Chondrocyte (in vitro differentiated cells): ENCODE data around the gene FBLN5. TPM values are rescaled to one million over a fixed set of nuclear protein-coding genes. Genes with fewer than 3 reads are reported as not detected.
A peak's percentile ranks its signal among the peaks of the same experiment; 100 is the strongest.

Source experiments
- DNase-seq: peaks from one replicate; pipeline ENCODE4 v3.0.0; 2021; ENCODE audit warnings: mixed read lengths, low spot score
- H3K27ac Mint-ChIP-seq: one replicate; pipeline ENCODE4 v1.8.0; 2021; ENCODE audit warnings: mild to moderate bottlenecking, moderate library complexity, mixed read lengths; ENCODE audit not compliant: unreplicated experiment
- H3K27me3 Mint-ChIP-seq: 2 replicates; pipeline ENCODE4 v1.8.0; 2021; ENCODE audit warnings: low read depth, mixed read lengths
- H3K36me3 Mint-ChIP-seq: 2 replicates; pipeline ENCODE4 v1.8.0; 2021; ENCODE audit warnings: low read depth, mixed read lengths
- H3K4me1 Mint-ChIP-seq: 2 replicates; pipeline ENCODE4 v1.8.0; 2021; ENCODE audit warnings: low read depth, mild to moderate bottlenecking, mixed read lengths
- H3K4me3 Mint-ChIP-seq: one replicate; pipeline ENCODE4 v1.8.0; 2021; ENCODE audit warnings: mild to moderate bottlenecking, moderate library complexity, mixed read lengths; ENCODE audit not compliant: unreplicated experiment
- H3K9me3 Mint-ChIP-seq: 2 replicates; pipeline ENCODE4 v1.8.0; 2021; ENCODE audit warnings: low read depth, mixed read lengths
- CTCF ChIP-seq: fragments of 200-600 bp; sonication (generic); IDR thresholded peaks from 2 replicates; pipeline ENCODE4 v1.5.0; 2021; ENCODE audit warnings: antibody characterized with exemption, mild to moderate bottlenecking, moderate library complexity
- total RNA-seq: library from RNA; stranded (reverse); gene quantifications from 3 replicates; pipeline ENCODE4 v1.2.1, GENCODE V29; 2021

Gene FBLN5
- total RNA-seq, 1 donor from 2014 or later = 1,232 TPM

- Mint-ChIP-seq H3K4me1 (peaks cover 73% of the 10 kb centered on the region), H3K27ac (no peak overlapping the region), H3K27me3 (no peaks in the 10 kb centered on the region), H3K36me3 (peaks cover 37% of the 10 kb centered on the region), H3K9me3 (no peaks in the 10 kb centered on the region), H3K4me3 (no peak overlapping the region)
- no peak for TF ChIP-seq CTCF
- no peak for DNase-seq
These were observed 41.1 kb downstream of the FBLN5 start for GRCh38 chr14:91906374-91906773.

- Mint-ChIP-seq H3K36me3 (peaks cover 31% of the 10 kb centered on the region), H3K9me3 (no peaks in the 10 kb centered on the region), H3K4me3 (no peak overlapping the region), H3K4me1 (peaks cover 77% of the 10 kb centered on the region), H3K27me3 (no peaks in the 10 kb centered on the region), H3K27ac (peak overlapping the region; percentile 32)
- no peak for TF ChIP-seq CTCF
- no peak for DNase-seq
These were observed 42.4 kb downstream of the FBLN5 start for GRCh38 chr14:91904956-91905645.

GRCh38 chr14:91904483-91904882 lies 43.0 kb downstream of the FBLN5 start:
- H3K27ac Mint-ChIP-seq = no peak overlapping the region
- no peak for DNase-seq
- H3K9me3 Mint-ChIP-seq = no peaks in the 10 kb centered on the region
- TF ChIP-seq CTCF = no peak
- peaks cover 28% of the 10 kb centered on the region for H3K36me3 Mint-ChIP-seq
- H3K4me3 Mint-ChIP-seq = no peak overlapping the region
- peaks cover 79% of the 10 kb centered on the region for H3K4me1 Mint-ChIP-seq
- H3K27me3 Mint-ChIP-seq = no peaks in the 10 kb centered on the region

GRCh38 chr14:91903070-91903469 lies 44.4 kb downstream of the FBLN5 start:
- Mint-ChIP-seq H3K4me3 (no peak overlapping the region), H3K9me3 (no peaks in the 10 kb centered on the region), H3K27ac (peak overlapping the region; percentile 83), H3K27me3 (no peaks in the 10 kb centered on the region), H3K4me1 (peaks cover 87% of the 10 kb centered on the region), H3K36me3 (peaks cover 22% of the 10 kb centered on the region)
- DNase-seq = no peak
- TF ChIP-seq CTCF = no peak

GRCh38 chr14:91902336-91902735 lies 45.2 kb downstream of the FBLN5 start:
- no peak for TF ChIP-seq CTCF
- no peak for DNase-seq
- peaks cover 16% of the 10 kb centered on the region for H3K36me3 Mint-ChIP-seq
- H3K27ac Mint-ChIP-seq = peak overlapping the region; percentile 83
- H3K4me1 Mint-ChIP-seq = peaks cover 89% of the 10 kb centered on the region
- H3K27me3 Mint-ChIP-seq = no peaks in the 10 kb centered on the region
- no peaks in the 10 kb centered on the region for H3K9me3 Mint-ChIP-seq
- H3K4me3 Mint-ChIP-seq = no peak overlapping the region
